Tibial nerve (tissue), 4 donors: ENCODE measurements around the gene RUNX1.

Experiments used
- EP300 ChIP-seq, 2 donors: sonication (generic); formaldehyde crosslinking; IDR thresholded peaks; one replicate each; pipeline ENCODE4 v1.6.1; 2017; ENCODE audit warnings: antibody characterized with exemption in 2 of 2, mild to moderate bottlenecking in 1 of 2
- POLR2A ChIP-seq, 2 donors: fragments of 450-650 bp; IDR thresholded peaks; one replicate each; pipeline ENCODE4 v1.6.1; 2017; ENCODE audit warnings: antibody characterized with exemption in 2 of 2, mild to moderate bottlenecking in 2 of 2, moderate library complexity in 2 of 2
- TF ChIP-seq, protein P1 (sequence below), 5 experiments: fragments of 200-600 bp in 3 of 5; fragments of 450-650 bp in 2 of 5; sonication (generic) in 3 of 5; IDR thresholded peaks; one replicate each; pipeline ENCODE4 v1.5.1; 2016 to 2019; ENCODE audit warnings: antibody characterized with exemption in 5 of 5, mild to moderate bottlenecking in 3 of 5, moderate library complexity in 2 of 5

GRCh38 chr21:35034203-35034926 is 14.7 kb downstream of the RUNX1 start:
- TF ChIP-seq POLR2A (IDR thresholded peaks at IDR 0.05) (no peak), EP300 (IDR thresholded peaks at IDR 0.05) (no peak)
- TF ChIP-seq, protein P1, sequence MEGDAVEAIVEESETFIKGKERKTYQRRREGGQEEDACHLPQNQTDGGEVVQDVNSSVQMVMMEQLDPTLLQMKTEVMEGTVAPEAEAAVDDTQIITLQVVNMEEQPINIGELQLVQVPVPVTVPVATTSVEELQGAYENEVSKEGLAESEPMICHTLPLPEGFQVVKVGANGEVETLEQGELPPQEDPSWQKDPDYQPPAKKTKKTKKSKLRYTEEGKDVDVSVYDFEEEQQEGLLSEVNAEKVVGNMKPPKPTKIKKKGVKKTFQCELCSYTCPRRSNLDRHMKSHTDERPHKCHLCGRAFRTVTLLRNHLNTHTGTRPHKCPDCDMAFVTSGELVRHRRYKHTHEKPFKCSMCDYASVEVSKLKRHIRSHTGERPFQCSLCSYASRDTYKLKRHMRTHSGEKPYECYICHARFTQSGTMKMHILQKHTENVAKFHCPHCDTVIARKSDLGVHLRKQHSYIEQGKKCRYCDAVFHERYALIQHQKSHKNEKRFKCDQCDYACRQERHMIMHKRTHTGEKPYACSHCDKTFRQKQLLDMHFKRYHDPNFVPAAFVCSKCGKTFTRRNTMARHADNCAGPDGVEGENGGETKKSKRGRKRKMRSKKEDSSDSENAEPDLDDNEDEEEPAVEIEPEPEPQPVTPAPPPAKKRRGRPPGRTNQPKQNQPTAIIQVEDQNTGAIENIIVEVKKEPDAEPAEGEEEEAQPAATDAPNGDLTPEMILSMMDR (IDR thresholded peaks at IDR 0.05), result no peak
